DOHH2 (cell line): ENCODE results near the gene PSAT1.

Experiments
- H3F3A ChIP-seq: fragments of 200-600 bp; sonication (generic), shearing (Covaris generic); 2 replicates; pipeline ENCODE4 v1.6.0; 2016; ENCODE audit warnings: antibody characterized with exemption, mild to moderate bottlenecking; ENCODE audit not compliant: control insufficient read depth, insufficient read depth
- H3K27ac ChIP-seq: fragments of 200-600 bp; sonication (generic); 2 replicates; pipeline ENCODE4 v1.5.1; 2014; ENCODE audit warnings: low read depth, mild to moderate bottlenecking, low read length, moderate library complexity
- H3K27me3 ChIP-seq: fragments of 200-600 bp; sonication (generic); 2 replicates; pipeline ENCODE4 v1.6.1; 2014; ENCODE audit warnings: mild to moderate bottlenecking, low read length, mixed read lengths; ENCODE audit not compliant: control insufficient read depth
- H3K36me3 ChIP-seq: fragments of 200-600 bp; sonication (generic); 2 replicates; pipeline ENCODE4 v1.6.1; 2014; ENCODE audit warnings: mild to moderate bottlenecking, low read length, moderate library complexity, mixed read lengths; ENCODE audit not compliant: control insufficient read depth
- H3K4me1 ChIP-seq: fragments of 200-600 bp; sonication (generic); 2 replicates; pipeline ENCODE4 v1.6.1; 2014; ENCODE audit warnings: mild to moderate bottlenecking, low read length, mixed read lengths; ENCODE audit not compliant: control insufficient read depth
- H3K4me2 ChIP-seq: fragments of 200-600 bp; sonication (generic); 2 replicates; pipeline ENCODE4 v1.6.0; 2014; ENCODE audit warnings: mild to moderate bottlenecking, low read length, moderate library complexity
- H3K4me3 ChIP-seq: fragments of 200-600 bp; sonication (generic); 2 replicates; pipeline ENCODE4 v1.5.1; 2014; ENCODE audit warnings: mild to moderate bottlenecking, low read length, mixed read lengths
- H3K79me2 ChIP-seq: fragments of 200-600 bp; sonication (generic); 2 replicates; pipeline ENCODE4 v1.6.1; 2014; ENCODE audit warnings: mild to moderate bottlenecking, low read length, mixed read lengths; ENCODE audit not compliant: control insufficient read depth
- H3K9me2 ChIP-seq: fragments of 200-600 bp; sonication (generic); replicated peaks from 2 replicates; pipeline ENCODE4 v1.6.1; 2014; ENCODE audit warnings: mild to moderate bottlenecking, low read length, mixed read lengths; ENCODE audit not compliant: control insufficient read depth
- H3K9me3 ChIP-seq: fragments of 200-600 bp; sonication (generic); 2 replicates; pipeline ENCODE4 v1.6.1; 2014; ENCODE audit warnings: antibody characterized with exemption, low read length, mixed read lengths; ENCODE audit not compliant: control insufficient read depth, insufficient read depth
- H4K20me1 ChIP-seq: fragments of 200-600 bp; sonication (generic); 2 replicates; pipeline ENCODE4 v1.6.0; 2014; ENCODE audit warnings: low read depth, mild to moderate bottlenecking, antibody characterized with exemption, low read length, moderate library complexity; ENCODE audit not compliant: control insufficient read depth, insufficient read depth
- EZH2phosphoT487 ChIP-seq: fragments of 200-600 bp; sonication (generic); IDR thresholded peaks from 2 replicates; pipeline ENCODE4 v1.6.1; 2017; ENCODE audit warnings: borderline replicate concordance, mild to moderate bottlenecking, antibody characterized with exemption, low read length, moderate library complexity, mixed read lengths
- TF ChIP-seq, protein P1 (sequence below): fragments of 200-600 bp; sonication (generic); IDR thresholded peaks from one replicate; pipeline ENCODE4 v1.5.1; 2014; ENCODE audit warnings: antibody characterized with exemption, mild to moderate bottlenecking, low read depth, low read length; ENCODE audit not compliant: poor library complexity, severe bottlenecking

The PSAT1 gene

DNA sequence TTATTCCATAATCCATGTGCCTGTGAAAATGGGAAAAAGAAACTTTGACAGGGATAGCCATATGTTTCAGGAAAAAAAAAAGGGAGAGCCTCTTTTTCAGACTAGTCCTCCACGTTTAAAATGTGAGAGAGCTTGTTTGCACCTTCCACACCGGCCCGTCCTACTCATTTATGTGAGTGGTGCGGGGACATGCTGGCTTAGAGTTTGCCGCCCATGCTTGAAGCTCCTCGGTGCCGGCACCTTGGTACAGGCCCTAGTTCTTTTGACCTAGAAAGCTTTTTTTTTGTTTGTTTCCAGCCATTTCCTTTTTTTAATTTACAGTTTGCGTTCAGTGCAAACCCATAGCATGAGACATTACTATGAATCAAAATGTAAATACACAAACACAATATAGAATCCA, 27.8 kb downstream of the PSAT1 start:
- TF ChIP-seq, protein P1, sequence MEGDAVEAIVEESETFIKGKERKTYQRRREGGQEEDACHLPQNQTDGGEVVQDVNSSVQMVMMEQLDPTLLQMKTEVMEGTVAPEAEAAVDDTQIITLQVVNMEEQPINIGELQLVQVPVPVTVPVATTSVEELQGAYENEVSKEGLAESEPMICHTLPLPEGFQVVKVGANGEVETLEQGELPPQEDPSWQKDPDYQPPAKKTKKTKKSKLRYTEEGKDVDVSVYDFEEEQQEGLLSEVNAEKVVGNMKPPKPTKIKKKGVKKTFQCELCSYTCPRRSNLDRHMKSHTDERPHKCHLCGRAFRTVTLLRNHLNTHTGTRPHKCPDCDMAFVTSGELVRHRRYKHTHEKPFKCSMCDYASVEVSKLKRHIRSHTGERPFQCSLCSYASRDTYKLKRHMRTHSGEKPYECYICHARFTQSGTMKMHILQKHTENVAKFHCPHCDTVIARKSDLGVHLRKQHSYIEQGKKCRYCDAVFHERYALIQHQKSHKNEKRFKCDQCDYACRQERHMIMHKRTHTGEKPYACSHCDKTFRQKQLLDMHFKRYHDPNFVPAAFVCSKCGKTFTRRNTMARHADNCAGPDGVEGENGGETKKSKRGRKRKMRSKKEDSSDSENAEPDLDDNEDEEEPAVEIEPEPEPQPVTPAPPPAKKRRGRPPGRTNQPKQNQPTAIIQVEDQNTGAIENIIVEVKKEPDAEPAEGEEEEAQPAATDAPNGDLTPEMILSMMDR, result no peak
- TF ChIP-seq EZH2phosphoT487, result no peak
- Histone ChIP-seq H3K9me3 (no peaks in the 10 kb centered on the region), H3F3A (no peaks in the 10 kb centered on the region), H3K4me2 (no peak overlapping the region), H3K79me2 (no peaks in the 10 kb centered on the region), H3K27ac (no peak overlapping the region), H3K4me1 (no peaks in the 10 kb centered on the region), H4K20me1 (no peaks in the 10 kb centered on the region), H3K27me3 (no peaks in the 10 kb centered on the region), H3K36me3 (peaks cover 69% of the 10 kb centered on the region), H3K9me2 (no peaks in the 10 kb centered on the region), H3K4me3 (no peak overlapping the region)

DNA sequence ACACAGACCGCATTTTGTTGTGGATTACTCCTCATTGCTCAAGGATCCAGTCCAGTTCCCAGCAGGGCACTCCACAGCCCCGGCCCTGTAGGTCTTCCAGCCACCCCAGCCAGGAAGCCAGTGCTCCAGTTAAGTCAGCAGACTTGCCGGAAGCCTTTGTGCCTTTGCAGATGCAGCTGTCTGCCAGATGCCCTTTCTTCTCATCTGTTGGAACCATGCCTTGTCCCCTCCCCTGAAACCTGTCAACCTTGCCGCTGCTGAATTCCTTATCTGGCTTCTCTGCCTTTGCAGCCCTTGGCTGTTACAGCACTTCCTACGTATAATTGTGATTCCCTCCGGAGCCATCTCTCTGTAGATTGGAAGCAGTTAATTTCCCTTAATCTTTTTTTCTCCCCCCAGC, 28.4 kb downstream of the PSAT1 start:
- H3K36me3 ChIP-seq, result peaks cover 65% of the 10 kb centered on the region
- H3K27me3 ChIP-seq, result no peaks in the 10 kb centered on the region
- H3K9me2 ChIP-seq, result no peaks in the 10 kb centered on the region
- no peak for TF ChIP-seq EZH2phosphoT487
- TF ChIP-seq, protein P1, result no peak
- no peaks in the 10 kb centered on the region for H3K79me2 ChIP-seq
- H3K4me1 ChIP-seq, result no peaks in the 10 kb centered on the region
- H3K4me3 ChIP-seq, result no peak overlapping the region
- no peaks in the 10 kb centered on the region for H4K20me1 ChIP-seq
- H3K4me2 ChIP-seq, result no peak overlapping the region
- H3F3A ChIP-seq, result no peaks in the 10 kb centered on the region
- H3K27ac ChIP-seq, result no peak overlapping the region
- H3K9me3 ChIP-seq, result no peaks in the 10 kb centered on the region

DNA sequence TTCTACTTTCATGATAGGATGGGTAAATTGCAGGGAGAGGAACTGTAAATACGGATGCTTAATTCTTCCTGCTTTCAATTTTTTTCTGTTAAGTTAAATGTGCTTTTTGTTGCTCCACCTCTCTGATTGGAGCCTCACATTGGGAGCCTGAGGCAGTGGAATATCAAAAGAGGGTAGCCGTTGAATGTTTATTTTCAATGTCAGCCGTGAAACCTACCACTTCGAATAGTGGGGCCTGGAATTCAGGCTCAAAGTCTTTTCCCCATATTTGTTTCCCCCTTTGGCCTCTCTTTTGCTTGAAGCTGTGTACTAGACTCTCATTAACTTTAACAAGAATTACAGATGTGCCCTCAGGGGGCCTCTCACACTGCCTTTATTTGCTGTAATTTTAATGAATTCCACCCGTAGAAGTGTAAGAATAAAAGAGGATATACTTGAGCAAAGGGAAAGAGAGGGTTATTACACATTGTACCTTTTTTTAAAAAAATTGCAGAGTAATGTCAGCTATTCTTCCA, 29.0 kb downstream of the PSAT1 start:
- Histone ChIP-seq H4K20me1 (no peaks in the 10 kb centered on the region), H3K36me3 (peaks cover 60% of the 10 kb centered on the region), H3K27ac (no peak overlapping the region), H3K4me1 (no peaks in the 10 kb centered on the region), H3K4me3 (no peak overlapping the region), H3K9me2 (no peaks in the 10 kb centered on the region), H3F3A (no peaks in the 10 kb centered on the region), H3K27me3 (no peaks in the 10 kb centered on the region), H3K9me3 (no peaks in the 10 kb centered on the region), H3K4me2 (no peak overlapping the region), H3K79me2 (no peaks in the 10 kb centered on the region)
- no peak for TF ChIP-seq EZH2phosphoT487
- TF ChIP-seq, protein P1, result no peak

DNA sequence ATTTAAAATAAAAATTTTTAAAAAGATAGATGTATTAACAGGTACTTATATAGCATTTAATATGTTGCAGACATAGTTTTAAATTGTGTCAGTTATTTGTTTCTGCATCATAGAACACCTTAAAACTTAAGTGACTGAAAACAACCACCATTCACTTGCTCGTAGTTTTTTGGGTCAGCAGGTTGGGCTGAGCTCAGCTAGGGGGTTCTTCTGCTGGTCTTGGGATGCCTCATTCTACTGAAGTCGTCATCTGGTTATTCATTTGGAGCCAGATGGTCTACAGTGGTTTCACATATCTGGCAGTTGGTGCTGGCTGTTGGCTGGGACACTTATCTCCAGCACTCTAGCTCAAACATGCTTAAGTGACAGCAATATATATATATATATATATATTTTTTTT, 29.6 kb downstream of the PSAT1 start:
- Histone ChIP-seq H3K4me1 (no peaks in the 10 kb centered on the region), H3K9me2 (no peaks in the 10 kb centered on the region), H3K36me3 (peaks cover 54% of the 10 kb centered on the region), H3K79me2 (no peaks in the 10 kb centered on the region), H3K9me3 (no peaks in the 10 kb centered on the region), H3K27ac (no peak overlapping the region), H3K27me3 (no peaks in the 10 kb centered on the region), H4K20me1 (no peaks in the 10 kb centered on the region), H3K4me2 (no peak overlapping the region), H3K4me3 (no peak overlapping the region), H3F3A (no peaks in the 10 kb centered on the region)
- TF ChIP-seq, protein P1, result no peak
- no peak for TF ChIP-seq EZH2phosphoT487
